ENCODE measurements around the gene KMT2B. TPM values are rescaled to one million over a fixed set of nuclear protein-coding genes. Genes with fewer than 3 reads are reported as not detected.

KMT2B gene
- total and polyA plus RNA-seq, 9 of the 15 experiments (the other 6 are each of a cell fraction or from before 2014, with no cell fraction given), result 0.63 to 43.9 (median 8.1) TPM

DNA sequence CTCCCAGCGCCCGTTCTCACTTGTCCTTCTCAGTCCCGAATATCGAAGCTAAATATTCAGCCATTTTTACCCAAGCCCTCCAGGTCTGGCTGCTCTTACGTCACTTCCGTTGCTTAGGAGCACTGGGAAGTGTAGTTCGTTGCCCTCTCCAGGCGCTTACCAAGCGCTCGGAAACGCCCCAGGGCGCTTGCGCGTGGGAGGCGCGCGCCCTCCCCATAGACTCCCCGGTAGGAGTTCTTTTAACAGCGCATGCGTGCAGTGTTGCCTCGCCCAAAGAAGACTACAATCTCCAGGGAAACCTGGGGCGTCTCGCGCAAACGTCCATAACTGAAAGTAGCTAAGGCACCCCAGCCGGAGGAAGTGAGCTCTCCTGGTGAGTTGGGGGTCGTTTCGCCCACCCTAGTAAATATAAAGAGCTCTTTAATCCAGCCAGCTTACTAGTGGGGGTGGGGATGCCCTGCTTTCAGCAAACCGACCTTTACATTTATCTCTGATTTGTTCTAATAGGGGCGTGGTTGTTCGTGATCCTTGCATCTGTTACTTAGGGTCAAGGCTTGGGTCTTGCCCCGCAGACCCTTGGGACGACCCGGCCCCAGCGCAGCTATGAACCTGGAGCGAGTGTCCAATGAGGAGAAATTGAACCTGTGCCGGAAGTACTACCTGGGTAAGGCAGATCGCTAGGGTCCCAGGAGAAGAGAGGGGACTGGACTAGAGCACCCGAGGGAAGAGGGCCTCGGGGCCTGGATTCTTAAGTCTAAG is 27.7 kb downstream of the KMT2B start, which contains the start of the genes PSENEN and U2AF1L4 (continued):
- TF ChIP-seq TRIM25 (IDR thresholded peaks at IDR 0.05; ENCODE audit: borderline replicate concordance) (no peak), ZNF274 (IDR thresholded peaks at IDR 0.05; ENCODE audit: borderline replicate concordance, low read depth, low read length) (no peak), NR2C2 (CRISPR knock-in tag; IDR thresholded peaks at IDR 0.05) (no peak), NR2C2 (tag; IDR thresholded peaks at IDR 0.05) (peak; percentile 93), ZFPM2 (CRISPR knock-in tag; IDR thresholded peaks at IDR 0.05) (no peak), GTF2E2 (tag; IDR thresholded peaks at IDR 0.05) (0 out of 2 replicates have a peak, but pooled peaks have one; percentile 21), HDAC6 (IDR thresholded peaks at IDR 0.05; ENCODE audit: low read depth, low read length) (no peak), RFX7 (CRISPR knock-in tag; IDR thresholded peaks at IDR 0.05) (no peak), RERE (CRISPR knock-in tag; IDR thresholded peaks at IDR 0.05; ENCODE audit: borderline replicate concordance) (no peak), PCBP2 (IDR thresholded peaks at IDR 0.05; ENCODE audit: low read depth, low read length, poor library complexity, severe bottlenecking) (no peak), KDM5B (IDR thresholded peaks at IDR 0.05; ENCODE audit: insufficient replicate concordance, low read depth, low read length) (peak; percentile 10), RBM39 (optimal IDR thresholded peaks at IDR 0.05; ENCODE audit: low read depth, low read length) (no peak), ZBTB12 (CRISPR knock-in tag; IDR thresholded peaks at IDR 0.05) (peak; percentile 81), CEBPG (CRISPR knock-in tag; IDR thresholded peaks at IDR 0.05) (peak; percentile 52; the same call in 1 of the 2 replicates), CEBPG (tag; conservative IDR thresholded peaks at IDR 0.05 in 1 of 2, IDR thresholded peaks at IDR 0.05 in 1 of 2) (peak; percentile 51 to 87)
- TF ChIP-seq, protein P1, sequence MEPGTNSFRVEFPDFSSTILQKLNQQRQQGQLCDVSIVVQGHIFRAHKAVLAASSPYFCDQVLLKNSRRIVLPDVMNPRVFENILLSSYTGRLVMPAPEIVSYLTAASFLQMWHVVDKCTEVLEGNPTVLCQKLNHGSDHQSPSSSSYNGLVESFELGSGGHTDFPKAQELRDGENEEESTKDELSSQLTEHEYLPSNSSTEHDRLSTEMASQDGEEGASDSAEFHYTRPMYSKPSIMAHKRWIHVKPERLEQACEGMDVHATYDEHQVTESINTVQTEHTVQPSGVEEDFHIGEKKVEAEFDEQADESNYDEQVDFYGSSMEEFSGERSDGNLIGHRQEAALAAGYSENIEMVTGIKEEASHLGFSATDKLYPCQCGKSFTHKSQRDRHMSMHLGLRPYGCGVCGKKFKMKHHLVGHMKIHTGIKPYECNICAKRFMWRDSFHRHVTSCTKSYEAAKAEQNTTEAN (CRISPR knock-in tag; IDR thresholded peaks at IDR 0.05), result no peak

All from K562 (cell line).